Coronary artery (tissue), 2 donors: Measurements from ENCODE around the gene JARID2.

Source experiments
- DNase-seq: peaks from one replicate; pipeline ENCODE4 v3.0.0-alpha.2; 2017; ENCODE audit warnings: low spot score
- H3K27ac ChIP-seq, 2 donors: fragments of 200-600 bp; sonication (generic); one replicate each; pipeline ENCODE4 v1.5.1; 2016 to 2019
- H3K4me3 ChIP-seq: fragments of 200-600 bp; sonication (generic); 2 replicates; pipeline ENCODE4 v1.5.1; 2016; ENCODE audit warnings: mild to moderate bottlenecking, moderate library complexity
- CTCF ChIP-seq: fragments of 200-600 bp; sonication (generic); IDR thresholded peaks from one replicate; pipeline ENCODE4 v1.5.1; 2019; ENCODE audit warnings: antibody characterized with exemption

JARID2 gene

GRCh38 chr6:15544321-15544900 is 298.5 kb downstream of the JARID2 start:
- no peak overlapping the region for H3K4me3 ChIP-seq
- no peak overlapping the region for H3K27ac ChIP-seq
- no peak for TF ChIP-seq CTCF
- DNase-seq = no peak

GRCh38 chr6:15546591-15546990 is 300.7 kb downstream of the JARID2 start:
- no peak for TF ChIP-seq CTCF
- DNase-seq = no peak
- Histone ChIP-seq H3K27ac (no peak overlapping the region), H3K4me3 (no peak overlapping the region)

GRCh38 chr6:15547400-15547799 is 301.5 kb downstream of the JARID2 start:
- DNase-seq = no peak
- TF ChIP-seq CTCF = no peak
- Histone ChIP-seq H3K27ac (no peak overlapping the region), H3K4me3 (no peak overlapping the region)

- no peak for DNase-seq
- H3K27ac ChIP-seq = no peak overlapping the region
- no peak overlapping the region for H3K4me3 ChIP-seq
- TF ChIP-seq CTCF = no peak
These were observed 303.5 kb downstream of the JARID2 start for GRCh38 chr6:15549371-15549770.

GRCh38 chr6:15550546-15551123 is 304.8 kb downstream of the JARID2 start:
- TF ChIP-seq CTCF = no peak
- no peak overlapping the region for H3K4me3 ChIP-seq
- no peak overlapping the region for H3K27ac ChIP-seq
- no peak for DNase-seq

GRCh38 chr6:15551262-15551661 is 305.4 kb downstream of the JARID2 start:
- H3K27ac ChIP-seq = no peak overlapping the region
- H3K4me3 ChIP-seq = no peak overlapping the region
- TF ChIP-seq CTCF = no peak
- no peak for DNase-seq

GRCh38 chr6:15551798-15552197 is 305.9 kb downstream of the JARID2 start:
- DNase-seq = no peak
- H3K4me3 ChIP-seq = no peak overlapping the region
- no peak for TF ChIP-seq CTCF
- no peak overlapping the region for H3K27ac ChIP-seq
